ENCODE measurements around the gene DNAH11. TPM values are rescaled to one million over a fixed set of nuclear protein-coding genes. Genes with fewer than 3 reads are reported as not detected.

Gene DNAH11
- total RNA-seq, 1 experiment from 2014 or later, result 1.9 TPM

DNA sequence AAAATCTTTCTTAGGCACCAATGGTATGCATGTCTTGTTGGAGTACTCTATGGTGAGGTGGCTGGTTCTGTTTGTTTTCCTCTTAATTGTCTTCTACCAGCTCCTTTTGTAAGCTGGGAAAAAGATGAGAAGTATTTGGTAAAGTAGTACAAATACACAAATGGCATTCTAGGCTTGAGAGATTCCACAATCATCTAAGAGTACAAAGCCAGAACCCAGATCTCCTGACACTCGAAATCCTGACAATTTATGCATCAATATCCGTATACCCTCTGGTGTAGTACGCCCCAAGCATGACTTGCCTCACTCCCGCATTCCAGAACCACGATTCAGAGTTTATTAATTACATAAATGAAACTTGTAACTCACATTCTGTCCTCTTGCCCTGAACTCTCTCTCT lies 359.4 kb downstream of the DNAH11 start:
- no TSS peak for BruUV-seq (replicated peaks)
- Mint-ChIP-seq H3K27ac (ENCODE audit: unreplicated experiment) (no peak overlapping the region), H3K4me3 (ENCODE audit: low read depth, unreplicated experiment) (no peak overlapping the region), H3K27me3 (ENCODE audit: unreplicated experiment) (no peaks in the 10 kb centered on the region), H3K36me3 (ENCODE audit: insufficient read depth, unreplicated experiment) (peaks cover 7% of the 10 kb centered on the region), H3K4me1 (ENCODE audit: low read depth, unreplicated experiment) (no peaks in the 10 kb centered on the region), H3K9me3 (ENCODE audit: low read depth, unreplicated experiment) (no peaks in the 10 kb centered on the region)
- TF ChIP-seq CTCF (IDR thresholded peaks at IDR 0.05; ENCODE audit: unreplicated experiment), result no peak
- intact Hi-C loops (cut with micrococcal nuclease; ENCODE audit: unreplicated experiment), result no loop called here
- no peak for DNase-seq
- CTCF ChIA-PET, result no interaction called here

GRCh38 chr7:21903020-21903786 lies 360.4 kb downstream of the DNAH11 start:
- no peak for DNase-seq
- no TSS peak for BruUV-seq (replicated peaks)
- CTCF ChIA-PET, result no interaction called here
- no peak for TF ChIP-seq CTCF (IDR thresholded peaks at IDR 0.05; ENCODE audit: unreplicated experiment)
- no peak overlapping the region for H3K27ac Mint-ChIP-seq (ENCODE audit: unreplicated experiment)
- intact Hi-C loops (cut with micrococcal nuclease; ENCODE audit: unreplicated experiment), result no loop called here
- no peaks in the 10 kb centered on the region for H3K9me3 Mint-ChIP-seq (ENCODE audit: low read depth, unreplicated experiment)
- H3K27me3 Mint-ChIP-seq (ENCODE audit: unreplicated experiment), result no peaks in the 10 kb centered on the region
- peaks cover 10% of the 10 kb centered on the region for H3K36me3 Mint-ChIP-seq (ENCODE audit: insufficient read depth, unreplicated experiment)
- no peaks in the 10 kb centered on the region for H3K4me1 Mint-ChIP-seq (ENCODE audit: low read depth, unreplicated experiment)
- no peak overlapping the region for H3K4me3 Mint-ChIP-seq (ENCODE audit: low read depth, unreplicated experiment)

DNA sequence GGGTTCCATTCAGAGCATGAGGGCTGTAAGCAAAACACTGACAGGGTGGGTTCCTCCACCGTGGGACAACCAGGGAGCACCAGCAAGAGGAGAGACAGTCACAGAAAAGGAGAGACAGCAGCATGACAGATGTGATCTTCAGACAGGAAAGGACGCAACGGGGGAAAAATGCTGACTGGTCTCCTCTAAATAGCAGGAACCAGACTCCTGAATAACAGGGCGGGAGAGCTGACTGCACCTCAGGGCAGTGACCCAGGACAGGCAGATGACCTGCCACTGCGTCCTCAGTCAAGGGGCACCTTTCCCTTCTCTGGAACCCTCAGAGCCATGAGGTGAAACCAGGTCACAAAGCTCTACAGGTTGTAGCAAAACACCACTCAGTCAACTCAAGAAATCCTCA lies 365.9 kb downstream of the DNAH11 start:
- CTCF ChIA-PET, result no interaction called here
- intact Hi-C loops (cut with micrococcal nuclease; ENCODE audit: unreplicated experiment), result no loop called here
- no peak for DNase-seq
- H3K4me1 Mint-ChIP-seq (ENCODE audit: low read depth, unreplicated experiment), result no peaks in the 10 kb centered on the region
- H3K9me3 Mint-ChIP-seq (ENCODE audit: low read depth, unreplicated experiment), result no peaks in the 10 kb centered on the region
- BruUV-seq (replicated peaks), result no TSS peak
- H3K36me3 Mint-ChIP-seq (ENCODE audit: insufficient read depth, unreplicated experiment), result peaks cover 16% of the 10 kb centered on the region
- no peak overlapping the region for H3K4me3 Mint-ChIP-seq (ENCODE audit: low read depth, unreplicated experiment)
- no peaks in the 10 kb centered on the region for H3K27me3 Mint-ChIP-seq (ENCODE audit: unreplicated experiment)
- no peak for TF ChIP-seq CTCF (IDR thresholded peaks at IDR 0.05; ENCODE audit: unreplicated experiment)
- no peak overlapping the region for H3K27ac Mint-ChIP-seq (ENCODE audit: unreplicated experiment)

- BruUV-seq (replicated peaks), result no TSS peak
- intact Hi-C loops (cut with micrococcal nuclease; ENCODE audit: unreplicated experiment), result no loop called here
- Mint-ChIP-seq H3K27me3 (ENCODE audit: unreplicated experiment) (no peaks in the 10 kb centered on the region), H3K9me3 (ENCODE audit: low read depth, unreplicated experiment) (no peaks in the 10 kb centered on the region), H3K4me3 (ENCODE audit: low read depth, unreplicated experiment) (no peak overlapping the region), H3K4me1 (ENCODE audit: low read depth, unreplicated experiment) (no peaks in the 10 kb centered on the region), H3K36me3 (ENCODE audit: insufficient read depth, unreplicated experiment) (peaks cover 20% of the 10 kb centered on the region), H3K27ac (ENCODE audit: unreplicated experiment) (no peak overlapping the region)
- CTCF ChIA-PET, result no interaction called here
- DNase-seq, result no peak
- TF ChIP-seq CTCF (IDR thresholded peaks at IDR 0.05; ENCODE audit: unreplicated experiment), result no peak
Measured at GRCh38 chr7:21910253-21910652, 367.4 kb downstream of the DNAH11 start.

Data from Calu3 (cell line).